HG03060 (cell line): ENCODE results near the gene WBP1L.
"Not testable (repeated sequence)": the region's sequence is repeated elsewhere in the genome, so short reads cannot be mapped to it uniquely, and the experiment has no call there.

ENCODE experiments used
- ATAC-seq: cut with Tn5 transposase; IDR thresholded peaks from one replicate; pipeline ENCODE4 v1.9.1; 2021; ENCODE audit warnings: low read depth, moderate number of reproducible peaks; ENCODE audit not compliant: unreplicated experiment

WBP1L gene

DNA sequence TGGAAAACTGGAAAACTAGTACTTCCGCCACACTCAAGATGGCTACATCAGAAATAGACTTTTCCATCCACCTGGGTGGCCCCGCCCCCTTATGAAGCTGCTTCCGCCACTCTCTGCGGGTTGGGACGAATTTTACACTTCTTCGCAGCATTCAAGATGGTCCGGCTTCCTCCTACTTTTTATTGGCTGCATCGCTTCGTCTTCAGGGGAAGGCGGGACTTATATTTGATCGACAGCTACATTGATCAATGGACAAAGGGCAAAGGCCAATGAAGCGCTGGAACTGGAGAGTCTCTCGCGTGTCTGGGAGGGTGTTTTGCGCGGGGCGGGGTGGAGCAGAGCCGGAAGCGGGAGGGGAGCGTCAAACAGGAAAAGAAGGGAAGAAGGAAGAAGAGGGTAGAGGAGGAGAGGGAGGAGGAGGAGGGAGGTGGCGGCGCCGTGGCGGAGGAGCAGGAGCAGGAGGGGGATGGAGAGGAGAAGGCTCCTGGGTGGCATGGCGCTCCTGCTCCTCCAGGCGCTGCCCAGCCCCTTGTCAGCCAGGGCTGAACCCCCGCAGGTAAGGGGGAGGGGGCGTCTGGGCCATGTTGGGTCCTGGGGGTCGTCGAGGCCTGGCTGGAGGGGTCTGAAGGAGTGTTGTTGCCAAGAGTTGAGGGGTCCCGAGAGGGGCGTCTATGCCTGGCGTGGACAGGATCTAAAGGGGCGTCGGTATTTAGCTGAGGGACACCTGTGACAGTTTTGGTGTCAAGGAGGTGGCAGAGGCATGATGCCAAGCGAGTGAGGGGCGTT, at the start of gene WBP1L:
TSS of gene WBP1L (plus strand) at position 361 of the 786 bp plus-strand sequence. CDS start at position 467, 106 bp downstream.
- ATAC-seq = peak; percentile 99

- not testable (repeated sequence) for ATAC-seq
Measured at GRCh38 chr10:102695401-102695800, 48.3 kb upstream of the WBP1L start.

DNA sequence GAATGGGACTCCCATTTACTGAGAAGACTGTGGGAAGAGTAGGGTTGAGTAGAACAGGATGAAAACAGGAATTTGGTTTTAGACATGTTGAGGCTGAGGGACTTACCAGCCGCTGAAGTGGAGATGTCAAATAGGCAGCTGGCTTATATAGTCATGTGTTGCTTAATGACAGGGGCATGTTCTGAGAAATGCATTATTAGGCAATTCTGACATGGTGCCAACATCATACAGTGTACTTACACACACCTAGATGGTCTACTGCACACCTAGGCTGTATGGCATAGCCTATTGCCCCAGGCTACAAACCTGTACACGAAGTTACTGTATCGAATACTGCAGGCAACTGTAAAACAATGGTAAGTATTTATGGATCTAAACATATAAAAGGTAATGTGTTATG, 47.0 kb upstream of the WBP1L start:
- ATAC-seq = no peak

GRCh38 chr10:102698894-102699293, 44.9 kb upstream of the WBP1L start:
- ATAC-seq = no peak

GRCh38 chr10:102701272-102701671, 42.5 kb upstream of the WBP1L start:
- no peak for ATAC-seq

DNA sequence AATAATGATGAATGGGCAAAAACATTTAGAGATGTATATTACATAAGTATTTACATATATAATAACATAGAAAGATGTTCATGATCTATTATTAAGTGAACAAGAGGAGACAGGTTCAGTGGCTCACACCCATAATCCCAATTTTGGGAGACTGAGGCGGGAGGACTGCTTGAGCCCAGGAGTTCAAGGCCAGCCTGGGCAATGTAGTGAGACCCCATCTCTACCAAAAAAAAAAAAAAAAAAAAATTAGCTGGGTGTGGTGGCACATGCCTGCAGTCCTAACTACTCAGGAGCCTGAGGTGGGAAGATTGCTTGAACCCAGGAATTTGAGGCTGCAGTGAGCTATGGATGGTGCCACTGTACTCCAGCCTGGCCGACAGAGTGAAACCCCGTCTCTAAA, 42.0 kb upstream of the WBP1L start:
- no peak for ATAC-seq

GRCh38 chr10:102702742-102703141, 41.0 kb upstream of the WBP1L start:
- ATAC-seq = no peak

DNA sequence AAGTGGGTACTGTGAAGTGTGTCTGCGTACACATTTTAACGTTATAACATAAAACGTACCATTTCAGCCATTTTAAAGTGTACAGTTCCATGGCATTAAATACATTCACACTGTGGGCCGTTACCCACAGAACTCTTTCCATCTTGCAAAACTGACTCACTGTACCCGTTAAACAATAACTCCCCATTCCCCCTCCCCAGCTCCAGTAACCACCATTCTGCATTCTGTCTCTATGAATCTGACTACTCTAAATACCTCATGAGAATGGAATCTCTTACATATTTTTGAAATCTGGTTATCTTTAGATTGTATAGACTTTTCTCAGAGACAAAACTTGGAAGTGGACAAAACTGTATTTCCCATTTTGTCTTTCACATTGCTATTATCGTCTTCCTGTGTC, 38.8 kb upstream of the WBP1L start:
- no peak for ATAC-seq

DNA sequence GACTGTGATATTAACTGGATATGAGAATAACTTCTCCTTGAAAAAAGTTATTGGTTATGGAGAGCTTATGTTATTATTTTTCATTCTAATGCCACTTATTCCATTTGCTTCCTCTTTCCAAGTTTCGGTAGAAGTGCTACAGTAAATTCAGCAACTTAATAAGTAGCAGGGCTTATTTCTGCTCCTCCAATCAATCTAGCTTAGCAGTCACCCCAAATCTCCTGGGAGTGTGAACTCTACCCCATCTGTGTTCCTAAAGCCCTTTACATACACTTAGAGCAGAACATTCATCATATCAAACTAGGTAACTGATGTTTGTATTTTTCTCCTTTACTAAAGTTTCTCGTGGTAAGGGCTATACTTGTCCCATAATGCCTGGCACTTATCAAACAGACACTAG, 38.2 kb upstream of the WBP1L start:
- no peak for ATAC-seq

GRCh38 chr10:102710609-102711008, 33.1 kb upstream of the WBP1L start:
- no peak for ATAC-seq

- ATAC-seq = no peak
Measured at GRCh38 chr10:102712089-102712488, 31.7 kb upstream of the WBP1L start.

DNA sequence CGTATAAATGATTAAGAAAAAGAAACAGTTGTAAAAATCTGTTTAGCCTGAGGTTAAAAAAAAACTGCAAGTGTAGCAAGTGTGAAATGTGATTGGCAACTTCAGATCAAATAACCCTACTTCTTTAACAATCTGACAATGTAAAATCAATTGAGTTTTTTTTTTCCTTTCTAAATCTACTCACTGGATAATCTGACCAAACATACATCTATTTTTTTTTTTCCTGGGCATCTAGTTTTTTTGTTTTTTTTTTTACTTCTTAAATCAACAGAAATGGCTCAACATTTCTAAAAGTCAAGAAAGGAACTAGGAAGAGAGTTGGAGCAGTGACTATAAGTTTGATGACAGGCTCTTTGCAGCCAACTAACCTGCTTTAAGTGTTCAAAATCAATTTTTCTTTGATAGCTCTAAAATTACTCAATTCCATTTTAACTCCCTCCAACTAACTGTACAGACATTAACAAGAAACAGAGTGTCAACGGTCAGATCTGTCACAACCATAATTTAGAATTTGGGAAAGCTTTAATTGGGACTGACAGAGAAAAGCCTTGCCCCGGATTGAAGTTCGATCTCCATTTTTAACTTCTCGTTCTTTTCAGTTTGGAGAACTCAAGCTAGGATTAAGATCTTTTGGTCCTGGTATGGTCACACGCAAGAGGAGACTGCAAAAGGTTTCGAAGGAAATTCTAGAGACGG, 30.8 kb upstream of the WBP1L start:
- no peak for ATAC-seq

- ATAC-seq = no peak
Measured at GRCh38 chr10:102713539-102713813, 30.3 kb upstream of the WBP1L start.

DNA sequence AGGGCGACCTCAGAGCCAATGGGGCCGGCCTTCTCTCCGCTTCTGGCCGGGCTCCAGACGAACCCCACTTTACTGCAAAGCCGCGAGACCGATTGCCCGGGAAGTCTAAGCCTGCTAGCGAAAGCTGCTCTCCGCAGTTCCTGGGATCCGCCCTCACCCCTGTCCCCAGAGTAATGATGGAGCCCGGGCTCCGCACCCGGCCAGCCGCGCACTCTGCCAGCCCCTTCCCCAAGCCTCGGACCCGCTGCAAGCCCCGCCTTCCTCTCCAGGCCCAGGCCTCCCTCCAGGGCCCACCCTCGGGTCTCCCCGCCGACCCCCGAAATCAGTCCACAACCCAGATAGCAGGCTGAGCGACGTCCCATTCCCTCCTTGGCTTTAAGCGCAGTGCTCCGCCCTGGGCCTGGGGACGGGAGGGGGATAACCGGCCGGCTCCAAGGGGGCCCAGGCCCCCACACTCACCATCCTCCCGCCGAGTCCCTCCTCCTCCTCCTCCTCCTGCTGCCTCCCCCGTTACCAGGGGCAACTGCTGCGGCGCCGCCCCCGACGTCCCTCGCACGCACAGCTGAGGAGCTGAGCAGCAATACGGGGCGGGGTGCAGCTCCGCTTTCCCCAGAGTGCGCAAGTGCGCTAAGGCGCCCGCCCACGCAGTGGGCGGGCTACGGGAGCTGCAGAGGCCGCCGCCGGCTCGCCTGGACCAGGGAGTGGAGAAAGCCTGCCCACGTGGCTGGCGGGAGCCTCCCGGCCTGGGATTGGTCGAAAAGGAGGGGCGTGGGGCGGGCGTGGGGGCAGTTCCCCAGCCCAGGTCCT, 29.7 kb upstream of the WBP1L start, which contains the start of gene ARL3:
TSS of gene ARL3 (minus strand) at position 584 of the 807 bp plus-strand sequence. CDS start at position 462, 122 bp downstream.
- peak; percentile 50 for ATAC-seq

DNA sequence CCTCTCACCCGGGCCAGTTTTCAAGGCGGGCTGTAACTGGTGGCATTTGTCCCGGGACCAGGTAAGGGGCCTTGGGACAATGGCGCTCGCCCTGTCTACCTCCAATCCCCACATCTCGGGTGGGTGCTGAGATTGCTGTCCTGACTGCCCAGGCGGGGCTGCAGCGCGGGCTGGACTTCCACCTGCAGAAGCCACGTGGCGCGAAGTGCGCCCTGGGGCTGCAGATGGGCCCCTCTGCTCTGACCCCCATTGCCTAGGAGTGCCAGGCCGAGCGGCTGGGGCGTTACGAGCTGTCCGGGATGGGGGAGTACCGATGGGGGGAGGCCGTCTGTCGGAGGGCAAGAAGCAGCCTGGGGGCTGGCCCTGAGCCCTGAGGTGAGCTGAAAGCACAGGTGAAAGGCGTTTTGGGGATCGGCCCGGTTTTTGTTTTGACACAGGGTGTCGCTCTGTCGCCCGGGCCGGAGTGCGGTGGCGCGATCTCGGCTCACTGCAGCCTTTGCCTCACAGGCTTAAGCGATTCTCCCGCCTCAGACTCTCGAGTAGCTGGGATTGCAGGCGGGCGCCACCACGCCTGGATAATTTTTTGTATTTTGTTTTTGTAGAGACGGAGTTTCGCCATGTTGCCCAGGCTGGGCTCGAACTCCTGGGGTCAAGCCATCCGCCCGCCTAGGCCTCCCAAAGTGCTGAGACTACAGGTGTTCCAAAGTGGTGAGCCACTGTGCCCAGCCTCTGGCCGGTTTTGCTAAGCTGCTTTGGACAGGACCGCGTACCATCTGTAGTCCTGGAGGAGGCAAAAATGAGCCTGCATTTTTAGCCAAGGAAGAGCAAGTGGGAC, 28.9 kb upstream of the WBP1L start, which contains the start of gene SFXN2:
TSS of gene SFXN2 (plus strand) at position 16 of the 835 bp plus-strand sequence. CDS start 12,001 bp downstream, outside the sequence.
- ATAC-seq = no peak

- ATAC-seq = no peak
Measured at GRCh38 chr10:102715880-102716279, 27.9 kb upstream of the WBP1L start.

DNA sequence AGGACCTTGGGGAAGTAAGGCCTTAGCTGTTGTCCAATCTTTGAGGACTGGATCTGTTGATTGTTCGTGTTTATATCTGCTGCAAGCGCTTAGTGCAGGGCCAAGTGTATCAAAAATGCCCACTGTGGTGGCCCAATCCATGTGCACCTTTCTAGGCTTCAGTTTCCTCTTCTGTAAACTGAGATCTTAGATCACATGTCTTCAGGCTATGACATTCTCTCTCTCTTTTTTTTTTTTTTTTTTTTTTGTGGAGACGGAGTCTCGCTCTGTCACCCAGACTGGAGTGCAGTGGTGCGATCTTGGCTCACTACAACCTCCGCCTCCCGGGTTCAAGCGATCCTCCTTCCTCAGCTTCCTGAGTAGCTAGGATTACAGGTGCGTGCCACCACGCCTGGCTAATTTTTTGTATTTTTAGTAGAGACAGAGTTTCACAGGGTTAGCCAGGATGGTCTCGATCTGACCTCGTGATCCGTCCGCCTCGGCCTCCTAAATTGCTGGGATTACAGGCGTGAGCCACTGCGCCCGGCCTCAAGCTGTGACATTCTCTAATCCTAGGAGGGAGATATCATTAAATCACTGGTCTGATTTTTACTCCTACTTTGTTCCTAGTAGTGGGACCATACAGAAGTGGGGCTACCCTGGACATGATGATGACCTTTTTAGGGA, 26.7 kb upstream of the WBP1L start:
- ATAC-seq = not testable (repeated sequence)

DNA sequence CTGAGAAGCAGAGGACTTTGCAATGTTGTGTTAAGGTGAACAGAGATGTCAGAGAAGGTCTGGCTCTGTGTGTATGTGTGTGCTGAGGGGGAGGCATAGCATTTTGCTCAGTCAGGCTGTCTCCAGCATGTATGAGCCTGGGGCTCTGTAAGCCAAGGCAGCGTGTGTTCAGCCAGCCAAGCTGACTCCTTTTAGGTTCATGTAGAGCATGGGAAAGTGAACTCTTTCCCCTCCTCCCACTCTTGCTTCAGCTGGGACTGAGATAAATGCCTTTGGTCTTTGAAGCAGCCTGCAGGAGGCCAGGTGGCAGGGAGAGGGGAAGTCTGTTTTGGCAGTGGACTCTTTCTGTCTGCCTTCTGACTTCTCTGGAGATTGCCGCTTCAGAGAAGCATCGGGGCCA, 25.5 kb upstream of the WBP1L start:
- ATAC-seq = no peak

DNA sequence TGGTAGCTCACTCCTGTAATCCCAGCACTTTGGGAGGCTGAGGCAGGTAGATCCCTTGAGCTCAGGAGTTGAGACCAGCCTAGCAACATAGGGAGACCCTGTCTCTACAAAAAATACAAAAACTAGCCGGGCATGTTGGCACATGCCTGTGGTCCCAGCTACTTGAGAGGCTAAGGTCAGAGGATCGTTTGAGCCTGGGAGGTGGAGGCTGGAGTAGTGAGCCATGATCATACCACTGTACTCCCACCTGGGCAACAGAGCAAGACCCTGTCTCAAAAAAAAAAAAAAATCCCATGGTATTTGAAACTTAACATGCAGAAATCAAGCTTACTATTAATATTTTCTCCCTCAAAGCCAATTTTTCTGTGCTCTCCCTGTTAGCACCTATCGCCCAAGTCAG, 23.4 kb upstream of the WBP1L start:
- ATAC-seq = no peak
